GM18511 (cell line): ENCODE measurements around the gene PCBP3.

Source experiments
- ATAC-seq: cut with Tn5 transposase; IDR thresholded peaks from one replicate; pipeline ENCODE4 v1.9.1; 2021; ENCODE audit warnings: mild to moderate bottlenecking, moderate library complexity; ENCODE audit not compliant: unreplicated experiment

Gene PCBP3

GRCh38 chr21:45721671-45722070 is 78.1 kb downstream of the PCBP3 start:
- ATAC-seq = no peak

GRCh38 chr21:45723049-45723958 is 79.8 kb downstream of the PCBP3 start:
- no peak for ATAC-seq

GRCh38 chr21:45724345-45724961 is 80.9 kb downstream of the PCBP3 start:
- no peak for ATAC-seq

GRCh38 chr21:45724994-45725843 is 81.7 kb downstream of the PCBP3 start:
- ATAC-seq = no peak

DNA sequence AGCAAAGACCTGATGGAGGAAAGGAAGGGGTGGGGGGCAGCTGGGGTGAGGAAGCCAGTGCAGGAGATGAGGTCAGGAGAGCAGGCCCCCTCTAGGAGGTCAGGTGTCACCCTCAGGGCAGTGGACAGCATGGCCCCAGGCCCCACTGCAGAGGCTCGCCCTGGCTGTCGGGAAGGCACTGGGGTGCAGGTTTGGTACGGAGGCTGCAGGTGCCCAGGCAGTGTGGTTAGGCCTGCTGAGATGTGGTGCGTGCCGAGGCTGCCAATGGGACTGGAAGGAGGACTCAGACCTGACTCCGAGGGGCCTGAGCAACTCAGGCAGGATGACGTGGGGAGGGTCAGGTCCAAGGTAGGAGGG is 82.3 kb downstream of the PCBP3 start:
- ATAC-seq = no peak

DNA sequence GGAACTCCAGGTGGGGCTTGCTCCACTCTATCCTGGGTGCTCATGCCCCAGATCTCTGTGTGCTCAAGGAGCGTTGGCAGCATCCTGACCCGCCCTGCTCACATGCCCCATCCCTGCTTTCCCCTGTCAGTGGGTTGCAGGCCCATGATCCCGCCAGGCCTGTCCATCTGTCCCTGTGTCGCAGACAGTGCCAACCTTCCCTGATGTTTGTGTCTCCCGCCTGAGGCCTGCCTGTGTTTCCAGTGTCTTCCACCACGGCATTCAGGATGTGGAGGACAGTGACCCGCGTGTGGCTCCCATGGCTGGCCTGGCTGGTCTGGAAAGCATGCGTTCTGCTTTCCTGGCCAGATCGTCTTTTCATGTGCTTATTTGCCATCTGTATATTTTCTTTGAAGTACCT is 82.9 kb downstream of the PCBP3 start:
- ATAC-seq = no peak

GRCh38 chr21:45727390-45727789 is 83.9 kb downstream of the PCBP3 start:
- ATAC-seq = no peak

GRCh38 chr21:45735259-45736000 is 91.9 kb downstream of the PCBP3 start:
- no peak for ATAC-seq

DNA sequence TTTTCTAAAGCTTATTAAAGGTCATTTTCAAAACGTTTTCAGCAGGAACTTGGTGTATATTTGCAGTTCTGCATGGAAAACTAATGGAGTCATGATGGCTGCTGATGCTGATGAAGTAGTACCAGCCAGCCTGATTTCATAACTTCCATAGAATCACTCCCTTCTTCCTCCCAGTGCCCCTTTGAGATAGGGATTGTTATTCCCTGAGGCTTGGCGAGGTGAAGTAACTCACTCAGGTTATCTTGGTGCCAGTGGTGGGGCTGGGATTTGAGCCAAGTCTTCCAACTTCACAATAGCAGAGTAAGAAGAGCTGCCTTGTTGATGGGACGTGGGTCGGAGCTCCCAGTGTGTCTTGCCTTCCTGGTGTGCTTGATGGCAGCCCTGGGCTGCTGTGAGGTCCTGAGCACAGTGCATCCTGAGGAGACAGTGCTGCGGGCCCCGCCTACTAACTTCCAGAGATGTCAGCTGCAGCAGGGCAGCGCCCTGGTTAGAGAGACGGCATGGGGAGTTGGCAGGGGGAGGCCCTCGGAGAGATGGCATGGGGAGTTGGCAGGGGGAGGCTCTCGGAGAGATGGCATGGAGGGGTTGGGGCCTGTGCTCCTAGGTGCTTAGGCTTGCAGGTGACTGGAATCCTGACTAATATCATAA is 92.6 kb downstream of the PCBP3 start:
- no peak for ATAC-seq

- no peak for ATAC-seq
Observed at GRCh38 chr21:45736690-45737484, 93.4 kb downstream of the PCBP3 start.

DNA sequence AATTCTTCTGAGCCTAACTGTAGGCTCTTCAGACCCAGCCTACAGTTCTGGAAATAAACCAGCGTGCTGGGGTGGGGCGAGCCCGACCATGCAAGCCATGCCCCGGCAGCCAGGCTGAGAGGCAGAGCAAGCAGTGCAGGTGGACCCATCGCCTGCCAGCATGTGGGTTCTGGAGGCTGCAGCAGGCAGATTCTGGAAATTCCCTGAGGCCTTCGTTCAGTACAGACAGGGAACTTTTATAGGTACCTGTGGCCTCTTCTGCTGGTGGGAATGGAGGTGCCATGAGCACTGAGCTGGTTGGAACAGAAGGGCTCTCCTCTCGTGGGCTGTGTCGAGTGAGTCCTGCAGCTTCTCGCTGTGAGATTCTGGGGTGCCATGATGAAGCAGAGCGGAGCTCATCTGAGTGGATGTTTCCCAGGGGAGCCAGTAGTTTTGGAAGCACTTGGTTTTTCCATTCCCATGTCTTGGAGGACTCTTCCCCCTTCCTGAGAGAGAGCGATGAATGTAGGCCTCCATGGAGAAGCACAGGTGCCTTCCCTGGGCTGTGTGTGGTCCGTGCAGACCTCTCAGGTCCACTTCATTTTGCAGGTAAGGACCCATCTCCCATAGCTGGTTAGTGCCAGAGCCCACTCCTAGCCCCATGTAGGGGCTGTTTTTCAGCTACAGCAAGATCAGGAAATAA is 94.1 kb downstream of the PCBP3 start:
- no peak for ATAC-seq

- no peak for ATAC-seq
Observed at GRCh38 chr21:45739218-45740087, 95.9 kb downstream of the PCBP3 start.

DNA sequence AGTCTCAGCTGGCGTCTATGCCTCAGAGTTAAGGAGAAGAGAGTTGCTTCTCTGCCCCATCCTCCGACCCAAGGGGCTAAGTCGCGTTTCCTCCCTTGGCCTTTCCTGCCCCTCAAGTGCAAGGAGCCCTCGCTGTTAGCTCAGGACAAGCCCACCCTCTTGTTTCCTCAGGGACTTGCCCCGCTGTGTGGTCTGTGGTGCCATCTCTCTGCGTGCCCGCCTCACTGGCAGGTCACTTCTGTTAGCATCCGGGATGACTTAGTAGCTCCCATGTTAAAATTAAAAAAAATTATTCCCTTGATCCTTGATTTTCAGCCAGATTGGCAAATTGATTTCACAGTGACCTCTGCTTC is 96.5 kb downstream of the PCBP3 start:
- ATAC-seq = no peak

DNA sequence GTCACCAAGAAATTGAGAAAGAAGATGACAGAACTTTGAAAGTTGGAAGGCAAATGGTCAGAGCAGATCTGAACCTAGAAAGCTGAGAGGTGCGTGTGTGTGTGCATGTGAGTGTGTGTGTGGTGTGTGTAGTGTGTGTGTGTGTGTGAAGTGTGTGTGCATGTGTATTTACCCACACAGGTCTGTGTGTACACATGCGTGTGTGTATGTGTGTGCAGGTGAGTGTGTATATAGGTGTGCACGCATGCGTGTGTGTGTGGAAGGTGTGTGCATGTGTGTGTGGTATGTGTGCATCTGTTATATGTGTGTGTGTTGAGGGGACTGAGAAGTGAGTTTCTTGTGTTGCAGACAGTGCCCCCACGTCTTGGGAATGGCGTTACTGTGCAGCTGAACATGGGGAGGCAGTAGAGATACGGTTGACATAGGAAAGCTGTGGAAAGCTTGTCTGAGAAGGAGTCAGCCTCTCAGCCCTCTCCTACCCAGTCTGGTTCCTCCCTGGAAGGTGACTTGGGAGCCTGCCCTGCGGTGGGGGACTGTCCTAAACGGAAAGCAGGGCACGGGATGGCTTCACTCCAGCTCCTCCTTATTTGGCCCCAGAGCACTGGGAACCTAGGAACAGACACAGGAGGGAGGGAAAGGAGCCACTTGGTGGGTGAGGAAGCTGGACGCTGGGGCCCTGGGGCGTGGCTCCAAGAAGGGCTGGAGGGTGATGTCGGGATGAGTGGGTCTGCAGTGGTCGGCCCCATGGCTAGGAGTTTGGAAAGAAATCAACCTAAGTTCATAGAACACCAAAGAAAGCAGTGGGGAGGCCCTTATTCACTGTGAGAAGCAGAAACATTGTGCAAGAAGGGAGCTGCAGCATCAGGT is 97.2 kb downstream of the PCBP3 start:
- ATAC-seq = no peak

DNA sequence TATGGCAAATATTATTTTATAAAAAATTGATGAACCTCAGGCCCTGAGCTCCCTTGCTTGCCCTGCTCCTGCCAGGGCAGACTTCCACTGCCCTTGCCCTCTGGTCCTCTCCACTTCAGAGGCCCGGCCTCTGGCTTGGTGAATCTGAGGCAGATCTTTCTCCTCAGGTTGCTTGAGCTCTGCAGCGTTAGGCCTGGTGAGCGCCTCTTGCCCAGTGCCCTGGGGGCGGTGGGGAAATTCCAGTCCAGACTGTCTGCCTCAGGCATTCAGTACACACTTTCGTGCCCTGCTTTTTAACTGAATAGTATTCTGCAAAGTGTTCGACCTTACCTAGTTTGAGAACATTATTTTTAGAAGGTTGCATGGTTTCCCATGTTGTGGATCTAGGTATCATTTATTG is 98.2 kb downstream of the PCBP3 start:
- no peak for ATAC-seq

GRCh38 chr21:45742247-45742646 is 98.7 kb downstream of the PCBP3 start:
- no peak for ATAC-seq

DNA sequence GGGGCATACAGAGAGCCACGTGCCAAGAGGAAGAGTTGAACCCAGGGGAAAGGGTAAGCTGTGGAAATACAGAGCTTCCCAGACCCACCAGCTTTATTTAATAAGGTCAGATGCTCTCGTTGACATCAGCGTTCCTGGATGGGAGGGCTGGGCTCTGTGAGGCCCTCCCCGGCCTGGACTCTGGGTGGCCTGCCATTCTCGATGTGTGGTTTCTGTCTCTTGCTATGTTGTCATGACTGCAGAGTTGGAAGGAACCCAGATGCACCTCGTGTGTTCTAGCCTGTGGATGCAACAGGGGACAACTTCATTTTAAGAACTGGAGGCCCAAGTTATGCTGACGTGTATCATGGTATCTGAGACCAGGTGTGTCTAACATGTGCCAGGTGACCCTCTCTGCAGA is 101.7 kb downstream of the PCBP3 start:
- ATAC-seq = no peak
